Thoracic aorta (tissue), 2 donors: ENCODE data around the gene VKORC1L1. TPM values are rescaled to one million over a fixed set of nuclear protein-coding genes. Genes with fewer than 3 reads are reported as not detected.

Experiments used
- ATAC-seq: fragments of 150-250 bp; one replicate; pipeline ENCODE4 v1.8.0; 2017; ENCODE audit warnings: low read depth; ENCODE audit not compliant: insufficient number of reproducible peaks, low FRiP score
- DNase-seq: peaks from one replicate; pipeline ENCODE4 v3.0.0-alpha.2; 2020; ENCODE audit warnings: low spot score
- H3K27ac ChIP-seq, 2 donors: fragments of 200-600 bp; sonication (generic); 1 replicate in 1 of 2; 2 replicates in 1 of 2; pipeline ENCODE4 v1.5.1; 2016; ENCODE audit warnings: mild to moderate bottlenecking in 2 of 2, moderate library complexity in 2 of 2
- H3K27me3 ChIP-seq: fragments of 200-600 bp; sonication (generic); replicated peaks from 2 replicates; pipeline ENCODE4 v1.6.0; 2016; ENCODE audit warnings: mild to moderate bottlenecking; ENCODE audit not compliant: insufficient read depth
- H3K36me3 ChIP-seq: fragments of 200-600 bp; sonication (generic); one replicate; pipeline ENCODE4 v1.5.1; 2016
- H3K4me1 ChIP-seq, 2 donors: fragments of 200-600 bp; sonication (generic); 1 replicate in 1 of 2; 2 replicates in 1 of 2; pipeline versions ENCODE4 v1.5.1 to v1.6.0; 2016; ENCODE audit warnings: low read depth in 2 of 2, mild to moderate bottlenecking in 1 of 2; ENCODE audit not compliant: control insufficient read depth in 1 of 2
- H3K4me3 ChIP-seq: fragments of 200-600 bp; sonication (generic); 2 replicates; pipeline ENCODE4 v1.5.1; 2016; ENCODE audit warnings: mild to moderate bottlenecking
- H3K9me3 ChIP-seq: fragments of 200-600 bp; sonication (generic); 2 replicates; pipeline ENCODE4 v1.5.1; 2016
- total RNA-seq, 2 donors: library from RNA; depleted of rRNA; stranded (reverse); fragments of >200 nt; gene quantifications; one replicate each; pipeline versions ENCODE4 v1.1.0 to v1.2.3, GENCODE V29; 2016
- TF ChIP-seq, protein P1 (sequence below): fragments of 200-600 bp; sonication (generic); IDR thresholded peaks from one replicate; pipeline ENCODE4 v1.5.1; 2019; ENCODE audit warnings: antibody characterized with exemption

The VKORC1L1 gene
- total RNA-seq, 2 donors from 2014 or later = 15.6 to 20.9 TPM

DNA sequence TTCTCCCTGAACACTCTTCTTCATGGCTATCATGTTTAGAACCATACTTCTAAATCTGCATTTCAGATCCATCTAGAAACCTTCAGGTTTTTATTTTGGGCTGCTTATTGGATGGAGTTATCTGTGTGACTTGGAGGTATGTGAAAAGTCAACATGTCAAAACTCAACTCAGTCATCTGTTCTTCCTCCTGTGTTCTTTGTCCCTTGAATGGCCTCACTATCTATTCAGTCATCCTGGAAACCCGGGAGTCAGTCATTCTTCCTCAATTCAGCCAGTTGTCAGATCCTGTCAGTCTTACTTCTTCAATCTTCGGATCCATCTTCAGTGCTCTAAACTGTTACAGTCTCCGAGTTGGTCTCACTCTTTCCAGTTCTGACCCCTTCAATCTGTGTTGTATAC lies 52.2 kb downstream of the VKORC1L1 start:
- Histone ChIP-seq H3K27me3 (no peaks in the 10 kb centered on the region), H3K27ac (no peak overlapping the region), H3K9me3 (no peaks in the 10 kb centered on the region), H3K4me1 (no peaks in the 10 kb centered on the region), H3K36me3 (no peaks in the 10 kb centered on the region), H3K4me3 (no peak overlapping the region)
- DNase-seq (no peak), ATAC-seq (no peak)
- TF ChIP-seq, protein P1, sequence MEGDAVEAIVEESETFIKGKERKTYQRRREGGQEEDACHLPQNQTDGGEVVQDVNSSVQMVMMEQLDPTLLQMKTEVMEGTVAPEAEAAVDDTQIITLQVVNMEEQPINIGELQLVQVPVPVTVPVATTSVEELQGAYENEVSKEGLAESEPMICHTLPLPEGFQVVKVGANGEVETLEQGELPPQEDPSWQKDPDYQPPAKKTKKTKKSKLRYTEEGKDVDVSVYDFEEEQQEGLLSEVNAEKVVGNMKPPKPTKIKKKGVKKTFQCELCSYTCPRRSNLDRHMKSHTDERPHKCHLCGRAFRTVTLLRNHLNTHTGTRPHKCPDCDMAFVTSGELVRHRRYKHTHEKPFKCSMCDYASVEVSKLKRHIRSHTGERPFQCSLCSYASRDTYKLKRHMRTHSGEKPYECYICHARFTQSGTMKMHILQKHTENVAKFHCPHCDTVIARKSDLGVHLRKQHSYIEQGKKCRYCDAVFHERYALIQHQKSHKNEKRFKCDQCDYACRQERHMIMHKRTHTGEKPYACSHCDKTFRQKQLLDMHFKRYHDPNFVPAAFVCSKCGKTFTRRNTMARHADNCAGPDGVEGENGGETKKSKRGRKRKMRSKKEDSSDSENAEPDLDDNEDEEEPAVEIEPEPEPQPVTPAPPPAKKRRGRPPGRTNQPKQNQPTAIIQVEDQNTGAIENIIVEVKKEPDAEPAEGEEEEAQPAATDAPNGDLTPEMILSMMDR = no peak

DNA sequence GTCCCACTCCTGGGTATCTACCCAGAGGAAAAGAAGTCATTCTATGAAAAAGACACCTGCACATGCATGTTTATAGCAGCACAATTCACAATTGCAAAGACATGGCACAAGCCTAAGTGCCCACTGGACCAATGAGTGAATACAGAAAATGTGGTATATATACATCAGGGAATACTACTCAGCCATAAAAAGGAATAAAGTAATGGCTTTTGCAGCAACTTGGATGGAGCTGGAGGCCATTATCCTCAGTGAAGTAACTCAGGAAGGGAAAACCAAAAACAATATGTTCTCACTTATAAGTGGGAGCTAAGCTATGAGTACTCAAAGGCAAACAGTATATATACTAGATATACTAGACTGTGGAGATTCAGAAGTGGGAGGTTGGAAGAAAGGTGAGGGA lies 53.7 kb downstream of the VKORC1L1 start:
- DNase-seq (no peak), ATAC-seq (no peak)
- Histone ChIP-seq H3K27me3 (no peaks in the 10 kb centered on the region), H3K27ac (no peak overlapping the region), H3K36me3 (no peaks in the 10 kb centered on the region), H3K4me1 (no peaks in the 10 kb centered on the region), H3K4me3 (no peak overlapping the region), H3K9me3 (no peaks in the 10 kb centered on the region)
- TF ChIP-seq, protein P1 = no peak

DNA sequence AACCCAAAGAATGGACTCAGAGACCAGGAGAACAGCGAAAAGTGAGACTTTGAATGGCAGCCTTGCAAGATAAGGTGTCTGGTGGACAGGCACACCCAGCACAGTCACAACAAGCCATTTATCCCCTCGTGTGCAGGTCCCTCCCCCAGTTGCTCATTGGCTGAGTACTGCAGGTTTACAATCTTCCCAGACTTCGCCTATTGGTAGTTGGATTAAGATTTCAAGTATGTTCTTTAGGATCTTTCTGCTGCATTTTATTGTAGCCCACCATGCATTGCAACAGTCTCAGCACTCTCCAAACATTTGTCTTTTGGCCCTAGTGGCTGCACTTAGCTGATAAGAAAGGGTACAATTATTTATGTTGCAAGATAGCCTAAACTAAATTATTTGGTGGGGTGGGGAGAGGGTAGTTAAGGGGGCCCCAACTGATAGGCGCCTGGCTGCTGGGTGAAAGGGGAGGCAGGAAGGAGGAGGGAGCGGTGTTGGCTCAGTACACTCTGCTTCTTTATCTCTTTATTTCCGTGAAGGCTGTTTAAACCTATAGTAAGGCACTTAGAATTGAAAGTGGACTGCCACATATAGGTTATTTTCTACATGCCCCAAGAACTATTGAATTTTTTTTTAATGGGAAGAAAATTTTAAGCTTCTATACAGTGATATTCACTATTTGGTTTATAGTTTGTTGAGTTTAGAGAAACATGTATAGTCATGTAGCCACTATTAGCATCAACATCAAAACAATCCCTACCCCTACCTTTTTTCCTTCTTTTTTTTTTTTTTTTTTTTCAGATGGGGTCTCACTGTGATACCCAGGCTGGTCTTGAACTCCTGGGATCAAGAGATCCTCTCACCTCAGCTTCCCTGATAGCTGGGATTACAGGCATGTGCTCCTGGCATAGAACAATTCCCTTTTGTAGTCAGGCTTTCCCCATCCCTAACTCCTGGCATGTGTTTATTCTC lies 54.9 kb downstream of the VKORC1L1 start:
- ATAC-seq = no peak
- H3K27me3 ChIP-seq = no peaks in the 10 kb centered on the region

DNA sequence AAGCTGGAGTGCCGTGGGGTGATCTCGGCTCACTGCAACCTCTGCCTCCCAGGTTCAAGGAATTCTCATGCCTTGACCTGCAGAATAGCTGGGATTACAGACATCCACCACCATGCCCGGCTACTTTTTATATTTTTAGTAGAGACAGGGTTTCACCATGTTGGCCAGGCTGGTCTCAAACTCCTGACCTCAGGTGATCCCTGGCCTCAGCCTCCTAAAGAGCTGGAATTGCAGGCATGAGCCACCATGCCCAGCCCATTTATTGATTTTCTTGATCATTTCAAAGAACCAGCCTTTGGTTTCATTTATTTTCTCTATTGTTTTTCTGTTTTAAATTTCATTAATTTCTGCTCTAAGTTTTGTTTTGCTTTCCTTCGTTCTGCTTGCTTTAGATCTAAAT lies 58.8 kb downstream of the VKORC1L1 start:
- Histone ChIP-seq H3K9me3 (no peaks in the 10 kb centered on the region), H3K27me3 (no peaks in the 10 kb centered on the region), H3K4me3 (no peak overlapping the region), H3K36me3 (no peaks in the 10 kb centered on the region), H3K27ac (no peak overlapping the region), H3K4me1 (no peaks in the 10 kb centered on the region)
- TF ChIP-seq, protein P1 = no peak
- DNase-seq (no peak), ATAC-seq (no peak)

More for the DNA sequence above, 54.9 kb downstream of the VKORC1L1 start:
- no peak overlapping the region for H3K27ac ChIP-seq
- no peaks in the 10 kb centered on the region for H3K36me3 ChIP-seq
- no peak for DNase-seq
- H3K9me3 ChIP-seq = no peaks in the 10 kb centered on the region
- H3K4me3 ChIP-seq = no peak overlapping the region
- TF ChIP-seq, protein P1 = no peak
- H3K4me1 ChIP-seq = no peaks in the 10 kb centered on the region

DNA sequence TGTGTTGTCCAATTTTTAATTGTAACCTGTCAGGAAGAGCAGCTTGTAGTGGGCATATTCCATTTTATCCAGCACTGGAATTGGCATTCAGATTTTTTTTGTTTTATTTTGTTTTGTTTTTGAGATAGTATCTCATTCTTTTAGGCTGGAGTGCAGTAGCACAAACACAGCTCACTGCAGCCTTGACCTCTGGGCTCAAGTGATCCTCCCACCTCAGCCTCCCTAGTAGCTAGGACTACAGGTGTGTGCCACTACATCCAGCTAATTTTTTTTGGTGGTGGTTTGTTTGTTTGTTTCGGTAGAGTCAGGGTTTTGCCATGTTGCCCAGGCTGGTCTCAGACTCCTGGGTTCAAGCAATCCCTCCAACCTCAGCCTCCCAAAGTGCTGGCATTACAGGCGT lies 64.4 kb downstream of the VKORC1L1 start:
- Histone ChIP-seq H3K4me3 (no peak overlapping the region), H3K9me3 (no peaks in the 10 kb centered on the region), H3K4me1 (no peaks in the 10 kb centered on the region), H3K27me3 (no peaks in the 10 kb centered on the region), H3K36me3 (no peaks in the 10 kb centered on the region), H3K27ac (no peak overlapping the region)
- ATAC-seq = no peak
- DNase-seq = no peak
- TF ChIP-seq, protein P1 = no peak
